A673 (cell line): ENCODE results near the gene SELENOI. TPM values are rescaled to one million over a fixed set of nuclear protein-coding genes. Genes with fewer than 3 reads are reported as not detected.
"Not testable (repeated sequence)": the region's sequence is repeated elsewhere in the genome, so short reads cannot be mapped to it uniquely, and the experiment has no call there.

Experiments
- BruUV-seq: library from RNA; stranded (reverse); fragments of 400-500 nt; replicated peaks from 2 replicates; lab custom pipeline; 2021; lab: Mats Ljungman, UMichigan
- CTCF ChIA-PET: fragments of 300-600 bp; sonication (Branson Sonifier 250); formaldehyde crosslinking; loops from one replicate; lab custom pipeline; 2022; ENCODE audit warnings: antibody characterized with exemption; lab: Charles Lee
- POLR2A ChIA-PET: fragments of 300-600 bp; sonication (Branson Sonifier 250); formaldehyde crosslinking; loops from one replicate; lab custom pipeline; 2022; ENCODE audit warnings: antibody characterized with exemption; ENCODE audit not compliant: low non-redundant PET; lab: Charles Lee
- DNase-seq: peaks from one replicate; pipeline ENCODE4 v3.0.0-alpha.2; 2015; ENCODE audit warnings: low spot score
- H3K27ac ChIP-seq: fragments of 200-600 bp; sonication (generic); 2 replicates; pipeline ENCODE4 v1.5.1; 2016; ENCODE audit warnings: mixed run types, low read depth, mild to moderate bottlenecking, mixed read lengths, antibody characterized with exemption, low read length; ENCODE audit not compliant: poor library complexity, severe bottlenecking
- H3K27me3 ChIP-seq: fragments of 200-600 bp; sonication (generic); replicated peaks from 2 replicates; pipeline ENCODE4 v1.6.1; 2017; ENCODE audit warnings: mixed run types, low read depth, mild to moderate bottlenecking, mixed read lengths, antibody characterized with exemption, low read length; ENCODE audit not compliant: insufficient read depth, poor library complexity
- H3K36me3 ChIP-seq: fragments of 200-600 bp; sonication (generic); 2 replicates; pipeline ENCODE4 v1.6.1; 2016; ENCODE audit warnings: mixed run types, mild to moderate bottlenecking, mixed read lengths, antibody characterized with exemption, low read length; ENCODE audit not compliant: insufficient read depth, poor library complexity, severe bottlenecking
- H3K4me1 ChIP-seq: fragments of 200-600 bp; sonication (generic); 2 replicates; pipeline ENCODE4 v1.6.1; 2017; ENCODE audit warnings: mixed run types, mild to moderate bottlenecking, mixed read lengths, antibody characterized with exemption, low read length; ENCODE audit not compliant: insufficient read depth, poor library complexity, severe bottlenecking
- H3K4me3 ChIP-seq: fragments of 200-600 bp; sonication (generic); 2 replicates; pipeline ENCODE4 v1.5.1; 2016; ENCODE audit warnings: low read depth, mixed run types, mild to moderate bottlenecking, mixed read lengths, low read length; ENCODE audit not compliant: poor library complexity, severe bottlenecking
- H3K9me3 ChIP-seq: fragments of 200-600 bp; sonication (generic); 2 replicates; pipeline ENCODE4 v1.6.1; 2016; ENCODE audit warnings: mixed run types, low read depth, mild to moderate bottlenecking, mixed read lengths, antibody characterized with exemption, low read length; ENCODE audit not compliant: poor library complexity, severe bottlenecking
- EZH2 ChIP-seq: fragments of 200-600 bp; sonication (generic); IDR thresholded peaks from 2 replicates; pipeline ENCODE4 v1.6.1; 2017; ENCODE audit warnings: borderline replicate concordance, low read depth, mild to moderate bottlenecking, mixed read lengths, antibody characterized with exemption, low read length; ENCODE audit not compliant: poor library complexity, severe bottlenecking
- intact Hi-C: fragments of 100-400 bp; cut with micrococcal nuclease; formaldehyde crosslinking; loops from one replicate; pipeline ENCODE4 v1.10.0; 2022; ENCODE audit not compliant: unreplicated experiment
- total RNA-seq: library from RNA; stranded (reverse); gene quantifications from 2 replicates; pipeline ENCODE4 v1.2.3, GENCODE V29; 2021
- TF ChIP-seq, protein P1 (sequence below): fragments of 300-800, 200-600 bp; sonication (generic); conservative IDR thresholded peaks from 2 replicates; pipeline ENCODE4 v1.5.1; 2017; ENCODE audit warnings: low read depth, mild to moderate bottlenecking, antibody characterized with exemption, low read length, moderate library complexity, mixed read lengths

The SELENOI gene
- total RNA-seq, 1 experiment from 2014 or later: 62.7 TPM

GRCh38 chr2:26364669-26365068, 18.7 kb downstream of the SELENOI start:
- Histone ChIP-seq H3K27ac (no peak overlapping the region), H3K9me3 (no peaks in the 10 kb centered on the region), H3K36me3 (peaks cover 14% of the 10 kb centered on the region), H3K4me3 (no peak overlapping the region), H3K4me1 (no peaks in the 10 kb centered on the region), H3K27me3 (no peaks in the 10 kb centered on the region)
- DNase-seq: no peak
- CTCF ChIA-PET: no interaction called here
- no TSS peak for BruUV-seq
- intact Hi-C loops: no loop called here
- TF ChIP-seq, protein P1, sequence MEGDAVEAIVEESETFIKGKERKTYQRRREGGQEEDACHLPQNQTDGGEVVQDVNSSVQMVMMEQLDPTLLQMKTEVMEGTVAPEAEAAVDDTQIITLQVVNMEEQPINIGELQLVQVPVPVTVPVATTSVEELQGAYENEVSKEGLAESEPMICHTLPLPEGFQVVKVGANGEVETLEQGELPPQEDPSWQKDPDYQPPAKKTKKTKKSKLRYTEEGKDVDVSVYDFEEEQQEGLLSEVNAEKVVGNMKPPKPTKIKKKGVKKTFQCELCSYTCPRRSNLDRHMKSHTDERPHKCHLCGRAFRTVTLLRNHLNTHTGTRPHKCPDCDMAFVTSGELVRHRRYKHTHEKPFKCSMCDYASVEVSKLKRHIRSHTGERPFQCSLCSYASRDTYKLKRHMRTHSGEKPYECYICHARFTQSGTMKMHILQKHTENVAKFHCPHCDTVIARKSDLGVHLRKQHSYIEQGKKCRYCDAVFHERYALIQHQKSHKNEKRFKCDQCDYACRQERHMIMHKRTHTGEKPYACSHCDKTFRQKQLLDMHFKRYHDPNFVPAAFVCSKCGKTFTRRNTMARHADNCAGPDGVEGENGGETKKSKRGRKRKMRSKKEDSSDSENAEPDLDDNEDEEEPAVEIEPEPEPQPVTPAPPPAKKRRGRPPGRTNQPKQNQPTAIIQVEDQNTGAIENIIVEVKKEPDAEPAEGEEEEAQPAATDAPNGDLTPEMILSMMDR: no peak
- no peak for TF ChIP-seq EZH2
- POLR2A ChIA-PET: no interaction called here

GRCh38 chr2:26366957-26367356, 21.0 kb downstream of the SELENOI start:
- DNase-seq: no peak
- POLR2A ChIA-PET: no interaction called here
- intact Hi-C loops: no loop called here

GRCh38 chr2:26369664-26370063, 23.7 kb downstream of the SELENOI start:
- intact Hi-C loops, H3K27me3 ChIP-seq, POLR2A ChIA-PET, CTCF ChIA-PET, H3K27ac ChIP-seq, DNase-seq, H3K4me1 ChIP-seq, H3K9me3 ChIP-seq, H3K4me3 ChIP-seq, BruUV-seq: not testable (repeated sequence)
- peaks cover 32% of the 10 kb centered on the region for H3K36me3 ChIP-seq

More at GRCh38 chr2:26366957-26367356, 21.0 kb downstream of the SELENOI start:
- Histone ChIP-seq H3K4me1 (no peaks in the 10 kb centered on the region), H3K4me3 (no peak overlapping the region), H3K27me3 (no peaks in the 10 kb centered on the region), H3K9me3 (no peaks in the 10 kb centered on the region), H3K27ac (no peak overlapping the region), H3K36me3 (peaks cover 14% of the 10 kb centered on the region)
- CTCF ChIA-PET: no interaction called here
- BruUV-seq: no TSS peak
- no peak for TF ChIP-seq EZH2
- TF ChIP-seq, protein P1: no peak

DNA sequence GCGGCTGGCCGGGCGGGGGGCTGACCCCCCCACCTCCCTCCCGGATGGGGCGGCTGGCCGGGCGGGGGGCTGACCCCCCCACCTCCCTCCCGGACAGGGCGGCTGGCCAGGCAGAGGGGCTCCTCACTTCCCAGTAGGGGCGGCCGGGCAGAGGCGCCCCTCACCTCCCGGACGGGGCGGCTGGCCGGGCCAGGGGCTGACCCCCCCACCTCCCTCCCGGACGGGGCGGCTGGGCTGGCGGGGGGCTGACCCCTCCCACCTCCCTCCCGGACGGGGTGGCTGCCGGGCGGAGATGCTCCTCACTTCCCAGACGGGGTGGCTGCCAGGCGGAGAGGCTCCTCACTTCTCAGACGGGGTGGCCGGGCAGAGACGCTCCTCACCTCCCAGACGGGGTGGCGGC, 25.0 kb downstream of the SELENOI start:
- POLR2A ChIA-PET, H3K27me3 ChIP-seq, intact Hi-C loops, DNase-seq, H3K4me1 ChIP-seq, H3K9me3 ChIP-seq, CTCF ChIA-PET, H3K27ac ChIP-seq, H3K4me3 ChIP-seq, BruUV-seq: not testable (repeated sequence)
- H3K36me3 ChIP-seq: peaks cover 45% of the 10 kb centered on the region
